H1 (cell line): ENCODE data around the gene SHISA6. TPM values are rescaled to one million over a fixed set of nuclear protein-coding genes. Genes with fewer than 3 reads are reported as not detected.

ENCODE experiments used
- BACH1 ChIP-seq: IDR thresholded peaks from 2 replicates; pipeline ENCODE4 v1.6.1; 2012; ENCODE audit warnings: low read length, improper control_type of control experiment
- CHD7 ChIP-seq: fragments of 300-600 bp; sonication (generic); IDR thresholded peaks from 2 replicates; pipeline ENCODE4 v1.7.1; 2012; ENCODE audit warnings: low read length, moderate library complexity, mild to moderate bottlenecking, inconsistent platforms; ENCODE audit not compliant: insufficient replicate concordance
- EGR1 ChIP-seq: IDR thresholded peaks from 2 replicates; pipeline ENCODE4 v1.6.1; 2011; ENCODE audit warnings: low read depth, low read length, borderline replicate concordance
- GTF2F1 ChIP-seq: IDR thresholded peaks from 2 replicates; pipeline ENCODE4 v1.6.1; 2012; ENCODE audit warnings: low read depth, low read length, improper control_type of control experiment, borderline replicate concordance
- KDM4A ChIP-seq: IDR thresholded peaks from one replicate; pipeline ENCODE4 v1.7.1; 2012; ENCODE audit warnings: low read depth, mild to moderate bottlenecking, moderate library complexity, low read length, inconsistent platforms; ENCODE audit not compliant: severe bottlenecking
- MAX ChIP-seq: IDR thresholded peaks from 2 replicates; pipeline ENCODE4 v1.6.1; 2012; ENCODE audit warnings: inconsistent platforms
- RAD21 ChIP-seq, 2 experiments: IDR thresholded peaks in 1 of 2; conservative IDR thresholded peaks in 1 of 2; 2 replicates each; pipeline ENCODE4 v1.6.1; 2011; ENCODE audit warnings: low read depth in 2 of 2, low read length in 2 of 2, improper control_type of control experiment in 1 of 2, inconsistent platforms in 1 of 2, mild to moderate bottlenecking in 1 of 2, moderate library complexity in 1 of 2
- RXRA ChIP-seq: IDR thresholded peaks from 2 replicates; pipeline ENCODE4 v1.6.1; 2011; ENCODE audit warnings: low read depth, mild to moderate bottlenecking, low read length, moderate library complexity; ENCODE audit not compliant: insufficient read depth
- SRF ChIP-seq: IDR thresholded peaks from 2 replicates; pipeline ENCODE4 v1.6.1; 2011; ENCODE audit warnings: mild to moderate bottlenecking, low read depth, low read length, moderate library complexity
- TCF12 ChIP-seq: IDR thresholded peaks from 2 replicates; pipeline ENCODE4 v1.6.1; 2011; ENCODE audit warnings: low read depth, mild to moderate bottlenecking, low read length
- polyA plus RNA-seq, 7 experiments: library from polyadenylated mRNA; depleted of rRNA in 3 of 7; stranded (reverse) in 5 of 7; unstranded in 2 of 7; fragments of >200 nt in 5 of 7; fragments of 200-250 nt in 2 of 7; gene quantifications; 1 replicate in 5 of 7; 2 replicates in 1 of 7; 4 replicates in 1 of 7; pipeline versions ENCODE4 v1.2.1 to v1.2.3, GENCODE V29; 2011 to 2013; ENCODE audit warnings: missing spikeins in 2 of 7, mixed read lengths in 2 of 7
- total RNA-seq: library from RNA; stranded (reverse); fragmentation: NEBNext Ultra II Directional; extraction: Animal tissue kit (Norgen Biotek cat#: 25700); gene quantifications from 2 replicates; pipeline ENCODE4 v1.2.1, GENCODE V29; 2021

Gene SHISA6
- total and polyA plus RNA-seq, 2 of the 8 experiments (the other 6 are each of a cell fraction or from before 2014, with no cell fraction given): 2.9 to 4.8 TPM

- no peak for TF ChIP-seq CHD7
- no peak for TF ChIP-seq MAX
- TF ChIP-seq SRF: no peak
- TF ChIP-seq BACH1: no peak
- no peak for TF ChIP-seq GTF2F1
- no peak for TF ChIP-seq EGR1
- no peak for TF ChIP-seq RAD21 (IDR thresholded peaks at IDR 0.05 in 1 of 2, conservative IDR thresholded peaks at IDR 0.05 in 1 of 2; ENCODE audit: low read depth in 2 of 2, low read length in 2 of 2)
- TF ChIP-seq KDM4A: no peak
- TF ChIP-seq TCF12: no peak
- no peak for TF ChIP-seq RXRA
These were observed 316.9 kb downstream of the SHISA6 start (continued) for GRCh38 chr17:11557727-11558452.
